HPDE6-E6E7 (cell line): ENCODE measurements around the gene PARD6G.

ENCODE experiments used
- DNase-seq: peaks from one replicate; pipeline ENCODE4 v3.0.0; 2011; ENCODE audit warnings: missing footprints; ENCODE audit errors: extremely low spot score

PARD6G gene

DNA sequence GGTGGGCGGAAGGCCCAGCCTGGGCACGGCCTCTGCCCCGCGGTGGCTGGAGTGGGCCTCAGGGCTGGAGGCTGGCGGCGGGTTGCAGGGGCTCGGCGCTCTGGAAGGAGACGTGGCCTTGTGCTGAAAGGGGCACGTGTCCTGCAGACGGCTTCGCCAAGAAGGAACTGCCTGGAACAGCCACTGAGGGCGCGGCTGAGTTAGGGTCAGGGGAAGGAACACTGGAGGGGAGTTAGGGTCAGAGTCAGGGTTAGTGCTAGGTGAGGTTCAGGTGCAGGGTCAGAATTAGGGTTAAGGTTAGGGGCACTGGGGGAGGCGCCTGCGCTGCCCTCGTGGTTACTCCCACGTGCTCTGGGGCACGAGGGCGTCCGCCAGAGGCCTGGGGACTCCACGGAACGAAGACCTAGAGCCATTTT, 139.2 kb downstream of the PARD6G start:
- DNase-seq, result no peak

DNA sequence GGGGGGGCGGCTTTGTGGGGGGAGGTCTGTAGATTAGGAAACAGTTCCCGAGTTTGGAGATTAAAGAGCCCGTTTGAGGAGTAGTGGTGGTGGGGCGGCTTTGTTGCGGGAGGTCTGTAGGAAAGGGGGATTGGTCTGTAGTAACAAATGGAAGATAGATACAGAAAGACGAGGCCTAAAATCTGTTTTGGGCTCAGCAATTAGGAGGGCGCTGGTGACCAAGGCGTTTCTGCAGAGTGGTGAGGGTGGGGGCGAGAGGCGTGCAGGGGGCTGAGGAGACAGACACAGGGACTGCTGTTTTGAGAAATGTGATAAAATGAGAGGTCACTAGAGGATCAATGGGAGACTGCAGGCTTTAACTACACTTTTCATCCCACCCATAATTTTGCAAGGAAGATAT, 139.9 kb downstream of the PARD6G start:
- DNase-seq, result no peak
